ENCODE data around the gene ITPRIP.
A peak's percentile ranks its signal among the peaks of the same experiment; 100 is the strongest.

ITPRIP gene

DNA sequence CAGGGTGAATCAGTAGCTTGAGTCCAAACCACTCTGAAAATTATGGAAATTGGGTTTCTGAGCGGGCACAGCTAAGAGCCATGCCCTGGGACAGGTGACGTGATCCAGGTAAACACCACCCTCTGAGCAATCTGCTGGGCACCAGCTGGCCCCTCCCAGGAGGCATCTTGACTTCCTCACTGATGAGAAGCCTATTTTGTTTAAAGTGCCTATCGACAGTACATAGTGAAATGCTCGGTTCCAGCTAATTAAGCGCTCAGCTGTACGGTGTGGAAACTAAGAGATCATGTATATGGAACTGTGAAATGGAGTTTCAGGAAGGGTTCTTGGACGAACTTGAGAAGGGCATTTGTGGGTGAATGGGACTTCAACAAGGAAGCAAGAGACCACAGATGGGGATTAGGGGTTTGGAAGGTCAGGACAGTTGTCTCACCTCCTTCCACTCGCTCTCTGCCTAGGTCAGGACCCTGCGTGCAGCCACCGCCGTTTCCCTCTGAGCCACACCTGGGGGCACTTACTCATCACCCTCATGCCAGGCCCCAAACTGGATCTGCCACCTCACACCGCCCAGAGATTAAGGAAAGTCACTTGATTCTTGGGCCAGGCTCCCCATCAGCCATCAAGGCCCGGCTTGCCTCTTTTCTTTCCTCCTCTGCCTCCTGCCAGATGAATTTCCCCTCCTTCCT, 3.2 kb downstream of the ITPRIP start:
- H3K4me3 Mint-ChIP-seq, result no peak overlapping the region
- peaks cover 87% of the 10 kb centered on the region for H3K4me1 Mint-ChIP-seq (ENCODE audit: low read depth)
- no peak overlapping the region for H3K27ac Mint-ChIP-seq
- peaks cover 5% of the 10 kb centered on the region for H3K27me3 Mint-ChIP-seq
- peaks cover 45% of the 10 kb centered on the region for H3K36me3 Mint-ChIP-seq (ENCODE audit: low read depth)
- H3K9me3 Mint-ChIP-seq, result no peaks in the 10 kb centered on the region
- intact Hi-C loops (cut with micrococcal nuclease), result no loop called here

DNA sequence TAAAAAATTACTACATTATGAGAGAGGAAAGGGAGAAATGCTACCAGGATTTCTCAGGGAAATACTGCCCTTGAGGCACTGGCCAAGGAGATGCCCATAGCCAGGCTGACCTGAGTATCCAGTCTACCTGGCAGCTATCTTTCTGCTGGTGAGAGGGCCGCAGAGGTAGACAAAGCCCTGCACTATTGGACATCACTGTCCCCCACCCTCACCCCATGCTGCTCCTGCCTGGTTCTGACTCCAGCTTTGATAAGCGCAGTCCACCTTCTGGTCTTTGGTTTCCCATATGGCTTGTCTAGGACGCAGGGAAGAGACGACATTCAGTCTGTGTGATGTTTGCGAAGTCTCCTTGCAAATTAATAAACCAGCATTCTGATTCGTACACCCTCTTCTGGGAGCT, 3.7 kb downstream of the ITPRIP start:
- no peak overlapping the region for H3K27ac Mint-ChIP-seq
- H3K27me3 Mint-ChIP-seq, result peaks cover under 1% of the 10 kb centered on the region
- intact Hi-C loops (cut with micrococcal nuclease), result no loop called here
- H3K4me1 Mint-ChIP-seq (ENCODE audit: low read depth), result peaks cover 87% of the 10 kb centered on the region
- no peaks in the 10 kb centered on the region for H3K9me3 Mint-ChIP-seq
- H3K4me3 Mint-ChIP-seq, result no peak overlapping the region
- H3K36me3 Mint-ChIP-seq (ENCODE audit: low read depth), result peaks cover 45% of the 10 kb centered on the region

DNA sequence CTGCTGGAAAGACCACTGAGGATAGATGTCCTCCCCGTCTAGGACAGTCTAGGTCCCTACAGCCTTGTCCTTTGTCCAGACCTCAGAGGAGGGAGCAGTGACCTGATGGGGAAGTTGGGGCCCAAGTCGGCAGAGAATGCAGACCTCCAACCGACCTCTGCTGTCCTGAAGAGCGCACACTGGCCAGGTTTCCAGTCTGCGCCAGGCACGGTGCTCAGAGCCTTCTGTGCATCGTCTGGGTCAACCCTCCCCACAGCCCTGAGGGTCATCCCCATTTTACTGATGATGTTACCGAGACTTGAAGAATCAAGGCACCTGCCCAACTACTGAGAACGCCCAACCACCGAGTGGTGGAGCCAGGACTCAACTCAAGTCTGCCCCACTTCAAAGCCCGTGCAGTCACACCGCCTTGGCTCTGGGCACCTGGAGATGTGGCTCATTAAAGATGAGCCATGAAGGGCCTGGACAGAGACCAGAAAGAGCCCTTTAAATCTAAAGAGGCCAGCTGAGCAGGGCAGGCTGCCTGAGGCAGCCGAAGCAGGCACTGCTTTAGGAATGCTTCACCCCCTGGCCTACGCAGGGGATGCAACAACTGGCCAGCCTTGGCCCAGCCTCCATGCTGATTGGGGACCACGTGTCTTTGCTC, 4.4 kb downstream of the ITPRIP start:
- H3K27ac Mint-ChIP-seq, result no peak overlapping the region
- no peaks in the 10 kb centered on the region for H3K27me3 Mint-ChIP-seq
- H3K4me3 Mint-ChIP-seq, result no peak overlapping the region
- no peaks in the 10 kb centered on the region for H3K9me3 Mint-ChIP-seq
- peaks cover 87% of the 10 kb centered on the region for H3K4me1 Mint-ChIP-seq (ENCODE audit: low read depth)
- peaks cover 45% of the 10 kb centered on the region for H3K36me3 Mint-ChIP-seq (ENCODE audit: low read depth)
- intact Hi-C loops (cut with micrococcal nuclease), result no loop called here

DNA sequence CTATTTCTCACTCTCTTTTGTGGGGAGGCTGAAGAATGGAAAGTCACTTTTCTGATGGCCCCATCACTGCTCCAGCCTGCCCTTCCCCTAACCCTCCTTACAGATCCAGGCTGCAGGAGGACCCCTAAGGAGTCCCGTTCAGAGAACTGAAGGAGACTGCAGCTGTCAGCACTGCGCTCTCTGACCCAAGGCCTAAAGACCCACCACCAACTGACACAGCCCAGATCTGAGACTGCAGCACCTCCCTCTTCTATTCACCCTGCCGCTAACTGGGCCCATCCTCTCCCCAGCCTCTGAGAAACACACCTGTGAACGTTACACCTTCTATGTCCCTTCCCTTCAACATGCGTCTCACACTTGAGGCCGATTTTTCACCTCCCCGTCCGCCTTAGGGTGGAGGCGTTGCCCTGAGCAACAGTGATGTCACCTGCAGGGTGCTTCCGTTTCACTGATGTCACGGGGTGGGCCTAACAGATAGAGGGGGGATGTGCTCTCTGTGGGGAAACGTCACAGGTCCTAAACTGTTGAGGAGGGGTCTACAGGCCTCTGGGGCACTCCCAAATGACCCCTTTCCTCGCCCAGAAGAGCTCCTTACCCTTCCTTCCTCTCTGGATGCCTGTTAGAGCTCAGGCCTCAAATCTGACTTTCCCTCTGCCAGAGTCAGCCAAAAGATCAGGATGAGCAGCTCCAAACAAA, 5.1 kb downstream of the ITPRIP start:
- Mint-ChIP-seq H3K27ac (no peak overlapping the region), H3K4me1 (ENCODE audit: low read depth) (peaks cover 89% of the 10 kb centered on the region), H3K4me3 (no peak overlapping the region), H3K27me3 (no peaks in the 10 kb centered on the region), H3K9me3 (no peaks in the 10 kb centered on the region), H3K36me3 (ENCODE audit: low read depth) (peaks cover 40% of the 10 kb centered on the region)
- intact Hi-C loops (cut with micrococcal nuclease), result no loop called here

DNA sequence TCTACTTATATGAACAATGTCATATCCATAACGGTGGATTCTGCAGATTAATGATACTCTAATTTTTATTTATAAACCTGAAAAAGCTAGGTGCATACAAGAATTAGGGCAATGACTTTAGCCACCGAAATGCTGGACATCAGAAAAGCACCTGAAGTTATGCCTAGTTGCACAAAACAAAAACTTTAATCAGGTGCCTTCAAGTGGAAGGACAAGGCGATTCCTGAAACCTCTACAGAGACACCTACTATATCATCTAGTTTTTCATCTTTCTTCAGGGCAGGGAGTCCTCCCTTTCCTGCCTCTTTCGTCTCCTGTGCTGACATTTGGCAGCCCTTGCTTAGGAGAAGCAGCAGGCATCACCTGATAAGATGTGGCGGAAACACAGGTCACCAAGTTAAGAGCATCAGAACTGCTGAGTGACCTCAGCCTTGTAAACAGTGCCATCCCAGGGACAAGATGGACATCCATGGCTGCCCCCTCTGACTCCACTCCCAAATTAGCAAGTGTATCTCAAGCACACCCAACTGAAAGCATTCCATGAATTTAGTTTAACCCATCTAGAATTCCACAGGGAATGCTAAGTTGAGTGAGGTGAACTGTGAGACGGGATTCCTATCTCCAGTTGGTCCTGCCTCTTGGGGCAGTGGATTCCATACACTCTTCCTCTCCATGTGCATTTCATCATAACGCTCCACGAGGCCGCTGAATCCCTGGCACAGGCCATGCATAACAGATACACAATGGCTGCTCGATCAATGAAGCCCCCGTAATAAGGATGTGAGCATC, 5.8 kb downstream of the ITPRIP start:
- Mint-ChIP-seq H3K27ac (no peak overlapping the region), H3K27me3 (no peaks in the 10 kb centered on the region), H3K36me3 (ENCODE audit: low read depth) (peaks cover 33% of the 10 kb centered on the region), H3K9me3 (no peaks in the 10 kb centered on the region), H3K4me3 (no peak overlapping the region), H3K4me1 (ENCODE audit: low read depth) (peaks cover 96% of the 10 kb centered on the region)
- intact Hi-C loops (cut with micrococcal nuclease), result no loop called here

DNA sequence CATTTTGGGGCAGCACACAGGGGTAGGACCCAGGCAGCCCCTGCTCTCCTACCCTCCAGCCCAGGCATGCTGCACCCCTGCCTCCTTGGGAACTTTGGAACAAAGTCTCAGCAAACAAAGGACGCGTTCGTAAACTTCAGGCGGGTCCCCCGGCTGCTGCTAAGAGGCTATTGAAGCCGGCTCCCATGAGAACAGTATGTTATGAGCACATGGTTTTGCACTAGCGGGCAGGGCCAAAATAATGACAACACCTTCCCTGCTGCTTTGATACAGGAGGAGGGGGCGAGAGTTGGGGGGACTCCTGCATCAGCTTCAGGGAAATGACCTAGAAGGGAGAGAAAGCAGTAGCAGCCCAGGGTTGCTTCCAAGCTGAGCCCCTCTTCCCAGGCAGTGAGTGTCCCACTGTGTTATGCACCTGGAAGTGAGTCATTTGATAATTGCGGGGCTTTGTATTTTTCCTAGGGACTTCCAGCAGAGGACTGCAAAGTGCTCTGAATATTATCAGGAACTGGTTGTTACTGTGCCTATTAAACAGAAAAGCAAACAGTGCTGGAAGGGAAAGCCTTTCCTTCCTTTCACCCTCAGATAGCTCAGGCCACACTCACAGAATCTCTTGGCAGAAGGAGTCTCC, 6.9 kb downstream of the ITPRIP start:
- H3K9me3 Mint-ChIP-seq, result no peaks in the 10 kb centered on the region
- no peak overlapping the region for H3K4me3 Mint-ChIP-seq
- H3K27me3 Mint-ChIP-seq, result no peaks in the 10 kb centered on the region
- peaks cover 33% of the 10 kb centered on the region for H3K36me3 Mint-ChIP-seq (ENCODE audit: low read depth)
- H3K4me1 Mint-ChIP-seq (ENCODE audit: low read depth), result peaks cover 99% of the 10 kb centered on the region
- no peak overlapping the region for H3K27ac Mint-ChIP-seq
- intact Hi-C loops (cut with micrococcal nuclease), result no loop called here

DNA sequence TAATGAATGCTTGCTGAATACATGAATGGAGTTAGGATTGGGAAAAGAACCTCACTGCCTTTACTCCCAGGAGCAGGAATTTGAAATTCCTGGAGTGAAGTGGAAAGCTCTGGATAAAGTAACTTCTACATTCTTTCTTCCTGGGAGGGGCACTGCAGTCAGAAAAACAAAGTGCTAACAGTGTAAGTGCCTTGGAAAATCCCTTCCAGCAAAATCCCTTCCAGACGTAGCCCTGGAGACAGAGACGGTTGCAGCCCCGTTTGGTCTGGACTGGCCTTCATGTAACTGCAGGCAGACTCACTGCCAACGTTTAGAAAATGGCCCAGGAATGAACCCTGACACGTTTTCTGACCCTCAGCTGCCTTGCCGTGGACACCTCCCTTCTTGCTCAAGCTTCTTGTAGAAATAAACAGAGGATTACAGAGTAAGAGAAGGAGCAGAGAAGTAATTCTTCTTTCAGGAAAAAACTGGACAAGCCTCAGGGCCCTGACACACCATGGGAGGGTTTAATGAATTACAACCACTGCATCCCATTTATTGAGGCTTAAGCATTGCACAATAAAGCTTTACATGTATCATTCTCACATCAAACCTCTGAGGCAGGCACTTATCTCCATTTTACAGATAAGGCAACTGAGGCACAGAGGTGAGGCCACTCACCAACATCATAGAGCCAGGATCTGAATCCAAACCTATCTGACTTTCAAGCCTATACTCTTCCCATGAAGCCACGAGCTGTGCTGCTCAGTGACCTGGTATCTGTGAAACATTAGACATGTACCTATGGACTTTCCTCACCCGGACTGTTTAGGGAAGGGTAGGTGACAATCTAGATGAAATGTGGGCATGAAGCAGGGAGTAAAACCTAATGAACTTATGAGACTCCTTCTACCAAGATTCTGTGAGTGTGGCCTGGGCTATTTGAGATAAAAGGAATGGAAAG, 7.8 kb downstream of the ITPRIP start:
- Mint-ChIP-seq H3K27ac (no peak overlapping the region), H3K9me3 (no peaks in the 10 kb centered on the region), H3K4me1 (ENCODE audit: low read depth) (peaks cover 99% of the 10 kb centered on the region), H3K4me3 (no peak overlapping the region), H3K27me3 (no peaks in the 10 kb centered on the region), H3K36me3 (ENCODE audit: low read depth) (peaks cover 33% of the 10 kb centered on the region)
- intact Hi-C loops (cut with micrococcal nuclease), result no loop called here

DNA sequence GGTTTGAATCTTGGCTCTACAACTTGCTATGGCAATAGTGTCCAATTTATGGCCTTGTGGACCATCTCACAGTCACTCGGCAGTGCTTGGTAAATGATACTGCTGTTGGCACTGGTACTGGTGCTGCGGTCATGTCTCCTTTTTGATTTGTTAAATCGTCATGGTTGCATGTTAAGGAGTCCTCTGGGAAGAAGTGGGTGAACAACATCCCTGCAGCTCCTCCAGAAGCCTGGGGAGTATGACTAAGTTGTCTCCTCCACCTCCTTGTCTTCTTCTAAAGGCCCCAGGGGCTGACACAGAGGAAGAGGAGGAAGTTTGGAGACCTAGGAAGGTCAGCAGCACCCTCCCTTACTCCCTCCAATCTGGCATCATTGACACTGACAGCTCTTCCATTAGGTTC, 8.5 kb downstream of the ITPRIP start:
- Mint-ChIP-seq H3K36me3 (ENCODE audit: low read depth) (peaks cover 26% of the 10 kb centered on the region), H3K4me1 (ENCODE audit: low read depth) (peaks cover 99% of the 10 kb centered on the region), H3K27me3 (no peaks in the 10 kb centered on the region), H3K27ac (peak overlapping the region; percentile 80), H3K9me3 (no peaks in the 10 kb centered on the region), H3K4me3 (no peak overlapping the region)
- intact Hi-C loops (cut with micrococcal nuclease), result no loop called here

DNA sequence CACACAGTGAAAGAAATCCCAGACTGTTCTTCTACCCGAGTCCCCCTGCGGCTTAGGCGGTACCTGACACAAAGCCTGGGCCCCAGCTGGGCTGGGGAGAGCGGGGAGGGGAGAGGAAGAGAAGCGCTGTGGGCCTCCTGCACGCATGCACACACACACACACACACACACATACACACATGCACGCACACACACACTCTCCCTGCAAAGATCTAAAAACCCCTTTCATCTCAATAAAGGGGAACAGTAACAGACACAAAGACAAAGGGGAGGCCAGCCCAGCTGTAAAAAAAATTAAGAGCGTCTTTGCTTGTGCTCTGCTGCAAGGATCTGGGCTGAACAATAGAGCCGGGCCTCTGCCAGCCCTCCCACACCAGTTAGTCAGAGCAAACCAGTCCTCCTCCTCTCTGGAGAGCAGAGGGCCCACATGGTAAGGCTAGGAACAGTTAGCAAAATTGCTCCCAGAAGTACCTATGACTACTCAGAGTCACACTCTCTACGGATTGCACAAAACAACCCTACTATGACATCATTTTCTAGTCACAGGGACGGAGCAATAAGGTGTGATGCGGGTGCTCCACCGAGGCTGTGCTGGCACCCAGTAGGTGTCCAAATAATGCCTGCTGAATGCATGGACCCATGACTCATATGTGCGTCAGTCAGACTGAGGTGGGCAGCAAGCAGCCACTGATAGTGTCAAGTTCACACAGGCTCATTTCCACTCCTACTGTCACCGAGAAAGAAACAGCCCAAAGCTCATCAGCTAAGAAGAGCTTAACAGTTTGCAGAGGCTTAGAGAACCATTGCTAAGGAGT, 9.2 kb downstream of the ITPRIP start:
- Mint-ChIP-seq H3K4me1 (ENCODE audit: low read depth) (peaks cover 99% of the 10 kb centered on the region), H3K4me3 (peak overlapping the region; percentile 62), H3K27ac (peak overlapping the region; percentile 80), H3K9me3 (no peaks in the 10 kb centered on the region), H3K36me3 (ENCODE audit: low read depth) (peaks cover 23% of the 10 kb centered on the region), H3K27me3 (no peaks in the 10 kb centered on the region)
- intact Hi-C loops (cut with micrococcal nuclease), result no loop called here

DNA sequence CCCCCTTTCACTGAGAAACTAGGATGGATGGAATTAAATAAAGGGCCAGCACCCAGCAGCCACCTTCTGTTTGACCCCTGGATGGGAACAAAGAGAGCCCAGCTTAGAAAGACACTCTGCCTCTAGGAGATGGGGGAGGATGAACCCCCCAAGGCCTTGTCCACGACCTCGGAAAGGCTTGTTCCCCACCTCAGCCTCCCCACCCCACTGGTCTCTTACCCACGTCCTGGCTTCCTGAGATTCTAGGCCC, 9.7 kb downstream of the ITPRIP start:
- Mint-ChIP-seq H3K36me3 (ENCODE audit: low read depth) (peaks cover 18% of the 10 kb centered on the region), H3K9me3 (no peaks in the 10 kb centered on the region), H3K27me3 (no peaks in the 10 kb centered on the region), H3K4me1 (ENCODE audit: low read depth) (peaks cover 99% of the 10 kb centered on the region), H3K4me3 (peak overlapping the region; percentile 62), H3K27ac (peak overlapping the region; percentile 80)
- intact Hi-C loops (cut with micrococcal nuclease), result no loop called here

DNA sequence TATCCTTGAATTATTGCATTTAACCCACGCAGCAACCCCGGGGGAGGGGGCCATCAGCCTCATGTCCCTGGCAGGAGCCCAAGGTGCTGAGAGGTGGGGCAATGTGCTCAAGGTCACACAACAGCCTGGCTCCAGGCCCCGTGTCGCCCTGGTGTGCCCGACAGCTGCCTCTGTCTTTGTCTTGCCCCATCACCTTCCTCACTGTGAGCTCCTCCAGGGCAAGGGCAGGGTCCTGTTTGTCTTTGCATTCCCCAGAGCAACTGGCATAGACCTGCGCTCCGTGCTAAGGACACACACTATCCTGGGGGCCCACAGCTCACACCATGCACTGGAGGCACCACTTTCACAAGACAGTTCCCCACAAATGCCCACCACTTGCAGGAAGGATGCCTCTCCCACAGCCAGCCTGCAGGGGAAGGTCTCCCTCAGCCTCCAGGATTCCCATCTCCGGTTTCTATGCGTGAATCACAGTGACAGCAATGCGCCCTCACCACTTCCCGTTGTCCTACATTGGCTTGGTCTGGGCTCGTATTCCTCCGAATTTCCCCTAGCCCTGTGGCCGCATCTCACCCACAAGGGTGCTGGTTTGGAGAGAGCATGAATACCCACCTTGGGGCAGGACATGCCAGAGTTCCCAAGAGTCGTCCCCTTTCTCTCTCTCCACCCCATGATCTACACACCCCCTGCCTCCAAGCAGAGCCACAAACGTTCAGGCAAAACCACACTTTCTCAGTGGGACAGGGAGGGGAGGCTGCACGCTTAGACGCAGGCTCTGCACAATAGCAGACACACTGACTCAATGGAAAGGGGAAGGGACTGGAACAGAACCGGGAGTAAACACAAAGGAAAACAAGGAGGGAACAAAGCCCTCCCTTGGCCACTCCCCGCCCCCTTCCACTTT, 10.3 kb downstream of the ITPRIP start:
- H3K4me1 Mint-ChIP-seq (ENCODE audit: low read depth), result peaks cover 99% of the 10 kb centered on the region
- H3K27ac Mint-ChIP-seq, result peak overlapping the region; percentile 80
- no peaks in the 10 kb centered on the region for H3K9me3 Mint-ChIP-seq
- intact Hi-C loops (cut with micrococcal nuclease), result no loop called here
- H3K4me3 Mint-ChIP-seq, result peak overlapping the region; percentile 62
- H3K36me3 Mint-ChIP-seq (ENCODE audit: low read depth), result peaks cover 12% of the 10 kb centered on the region
- no peaks in the 10 kb centered on the region for H3K27me3 Mint-ChIP-seq
